HepG2 (cell line): ENCODE measurements around the gene SLC25A25. TPM values are rescaled to one million over a fixed set of nuclear protein-coding genes. Genes with fewer than 3 reads are reported as not detected.

ENCODE experiments used
- ARID4A ChIP-seq: sonication (generic); formaldehyde crosslinking; IDR thresholded peaks from 2 replicates; pipeline ENCODE4 v1.5.0; 2020; ENCODE audit warnings: mild to moderate bottlenecking, missing genetic modification reagents, borderline replicate concordance
- CSRNP2 ChIP-seq: sonication (generic); formaldehyde crosslinking; conservative IDR thresholded peaks from 2 replicates; pipeline ENCODE4 v1.8.0; 2022; ENCODE audit warnings: low read depth, missing genetic modification reagents
- GMEB2 ChIP-seq: IDR thresholded peaks from 2 replicates; pipeline ENCODE4 v1.6.1; 2016; ENCODE audit warnings: missing biosample characterization, missing genetic modification reagents, low read depth
- IKZF1 ChIP-seq: fragments of 450-650 bp; IDR thresholded peaks from 2 replicates; pipeline ENCODE4 v1.7.1; 2016
- IKZF4 ChIP-seq: sonication (generic); formaldehyde crosslinking; IDR thresholded peaks from 2 replicates; pipeline ENCODE4 v1.5.1; 2020; ENCODE audit warnings: borderline replicate concordance, mild to moderate bottlenecking, low read depth, missing genetic modification reagents; ENCODE audit errors: not compliant biosample characterization
- IRF2 ChIP-seq: IDR thresholded peaks from 2 replicates; pipeline ENCODE4 v1.6.1; 2018; ENCODE audit warnings: missing genetic modification reagents, missing compliant biosample characterization
- ZBTB42 ChIP-seq: sonication (generic); formaldehyde crosslinking; IDR thresholded peaks from 2 replicates; pipeline ENCODE4 v1.5.0; 2020; ENCODE audit warnings: mild to moderate bottlenecking, missing genetic modification reagents
- ZBTB44 ChIP-seq: sonication (generic); formaldehyde crosslinking; IDR thresholded peaks from 2 replicates; pipeline ENCODE4 v1.4.0; 2020; ENCODE audit warnings: missing genetic modification reagents
- ZNF138 ChIP-seq: sonication (generic); formaldehyde crosslinking; IDR thresholded peaks from 2 replicates; pipeline ENCODE4 v1.5.0; 2020; ENCODE audit warnings: mild to moderate bottlenecking, low read depth, missing genetic modification reagents
- ZNF292 ChIP-seq: sonication (generic); formaldehyde crosslinking; IDR thresholded peaks from 2 replicates; pipeline ENCODE4 v1.8.1; 2022; ENCODE audit warnings: mild to moderate bottlenecking, low read depth, missing genetic modification reagents, borderline replicate concordance
- ZNF382 ChIP-seq: sonication (generic); formaldehyde crosslinking; IDR thresholded peaks from 2 replicates; pipeline ENCODE4 v1.5.0; 2020; ENCODE audit warnings: missing genetic modification reagents, mild to moderate bottlenecking, borderline replicate concordance
- ZNF619 ChIP-seq: sonication (generic); formaldehyde crosslinking; IDR thresholded peaks from 2 replicates; pipeline ENCODE4 v1.4.0; 2020; ENCODE audit warnings: mild to moderate bottlenecking, missing genetic modification reagents
- ZNF652 ChIP-seq: IDR thresholded peaks from 2 replicates; pipeline ENCODE4 v1.6.1; 2016; ENCODE audit warnings: low read depth, borderline replicate concordance
- ZNF775 ChIP-seq: sonication (generic); formaldehyde crosslinking; IDR thresholded peaks from 2 replicates; pipeline ENCODE4 v1.4.0; 2020; ENCODE audit warnings: missing genetic modification reagents, mild to moderate bottlenecking, moderate library complexity, borderline replicate concordance
- ZSCAN31 ChIP-seq: sonication (generic); formaldehyde crosslinking; IDR thresholded peaks from 2 replicates; pipeline ENCODE4 v1.5.0; 2020; ENCODE audit warnings: low read depth, mild to moderate bottlenecking, missing genetic modification reagents
- polyA plus RNA-seq, 8 experiments: library from polyadenylated mRNA; depleted of rRNA in 3 of 8; stranded (reverse) in 7 of 8; unstranded in 1 of 8; fragments of >200 nt; fragmentation: Illumina TruSeq in 4 of 8; extraction: Trizol in 4 of 8; gene quantifications; 2 replicates each; pipeline versions ENCODE4 v1.2.1 to v1.2.3, GENCODE V29; 2011 to 2016; ENCODE audit warnings: low read depth in 4 of 8, missing spikeins in 1 of 8, mixed read lengths in 1 of 8; ENCODE audit not compliant: insufficient read depth in 1 of 8
- total RNA-seq, 5 experiments: library from RNA; depleted of rRNA; stranded (reverse); fragments of >200 nt; fragmentation: Illumina TruSeq; extraction: Trizol; gene quantifications; 2 replicates each; pipeline ENCODE4 v1.2.3, GENCODE V29; 2016; ENCODE audit warnings: low read depth in 1 of 5
- TF ChIP-seq, protein P1 (sequence below): sonication (generic); formaldehyde crosslinking; IDR thresholded peaks from 2 replicates; pipeline ENCODE4 v1.5.1; 2020; ENCODE audit warnings: mild to moderate bottlenecking, missing genetic modification reagents, moderate library complexity
- TF ChIP-seq, protein P2 (sequence below): IDR thresholded peaks from 2 replicates; pipeline ENCODE4 v1.6.1; 2016; ENCODE audit warnings: missing genetic modification reagents, missing compliant biosample characterization

SLC25A25 gene
- total and polyA plus RNA-seq, 2 of the 13 experiments (the other 11 are each of a cell fraction or from before 2014, with no cell fraction given) = 10.5 to 24.8 TPM

- TF ChIP-seq ARID4A (CRISPR knock-in tag) (no peak; the same call in 1 of the 2 replicates), CSRNP2 (CRISPR knock-in tag) (no peak), IKZF1 (no peak), ZSCAN31 (CRISPR knock-in tag) (no peak), IKZF4 (CRISPR knock-in tag) (peak; percentile 67), ZNF382 (CRISPR knock-in tag) (no peak), ZBTB44 (no peak), ZNF775 (CRISPR knock-in tag) (no peak), ZBTB42 (no peak), ZNF292 (CRISPR knock-in tag) (0 out of 2 replicates have a peak, but pooled peaks have one; percentile 42), ZNF619 (CRISPR knock-in tag) (0 out of 2 replicates have a peak, but pooled peaks have one; percentile 32), GMEB2 (CRISPR knock-in tag) (peak; percentile 24; the same call in 1 of the 2 replicates), ZNF652 (no peak), ZNF138 (CRISPR knock-in tag) (0 out of 2 replicates have a peak, but pooled peaks have one; percentile 54), IRF2 (CRISPR knock-in tag) (peak; percentile 5; the same call in 1 of the 2 replicates)
- TF ChIP-seq, protein P1, sequence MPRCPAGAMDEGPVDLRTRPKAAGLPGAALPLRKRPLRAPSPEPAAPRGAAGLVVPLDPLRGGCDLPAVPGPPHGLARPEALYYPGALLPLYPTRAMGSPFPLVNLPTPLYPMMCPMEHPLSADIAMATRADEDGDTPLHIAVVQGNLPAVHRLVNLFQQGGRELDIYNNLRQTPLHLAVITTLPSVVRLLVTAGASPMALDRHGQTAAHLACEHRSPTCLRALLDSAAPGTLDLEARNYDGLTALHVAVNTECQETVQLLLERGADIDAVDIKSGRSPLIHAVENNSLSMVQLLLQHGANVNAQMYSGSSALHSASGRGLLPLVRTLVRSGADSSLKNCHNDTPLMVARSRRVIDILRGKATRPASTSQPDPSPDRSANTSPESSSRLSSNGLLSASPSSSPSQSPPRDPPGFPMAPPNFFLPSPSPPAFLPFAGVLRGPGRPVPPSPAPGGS (CRISPR knock-in tag) = peak; percentile 43; the same call in 1 of the 2 replicates
- TF ChIP-seq, protein P2, sequence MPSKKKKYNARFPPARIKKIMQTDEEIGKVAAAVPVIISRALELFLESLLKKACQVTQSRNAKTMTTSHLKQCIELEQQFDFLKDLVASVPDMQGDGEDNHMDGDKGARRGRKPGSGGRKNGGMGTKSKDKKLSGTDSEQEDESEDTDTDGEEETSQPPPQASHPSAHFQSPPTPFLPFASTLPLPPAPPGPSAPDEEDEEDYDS = peak; percentile 69
These were observed 60.2 kb downstream of the SLC25A25 start (continued) for GRCh38 chr9:128127990-128128835.
